SH-SY5Y (cell line): ENCODE measurements around the gene GNGT2.

Experiments used
- GATA2 ChIP-seq: IDR thresholded peaks from 2 replicates; pipeline ENCODE4 v1.6.1; 2011; ENCODE audit warnings: mild to moderate bottlenecking, low read depth, low read length
- GATA3 ChIP-seq: IDR thresholded peaks from 2 replicates; pipeline ENCODE4 v1.6.1; 2011; ENCODE audit warnings: low read depth, mild to moderate bottlenecking, low read length, moderate library complexity

GRCh38 chr17:49210158-49211029 lies at the start of gene GNGT2, which contains the start of gene ABI3:
- no peak for TF ChIP-seq GATA2
- no peak for TF ChIP-seq GATA3
